Right ventricle myocardium inferior (tissue), 1 donor: Measurements from ENCODE around the gene ABO. TPM values are rescaled to one million over a fixed set of nuclear protein-coding genes. Genes with fewer than 3 reads are reported as not detected.
"Not testable (repeated sequence)": the region's sequence is repeated elsewhere in the genome, so short reads cannot be mapped to it uniquely, and the experiment has no call there.

Source experiments
- ATAC-seq: fragments of 200-7000 bp; cut with Tn5 transposase; one replicate; pipeline ENCODE4 v1.9.1; 2020; ENCODE audit warnings: mild to moderate bottlenecking, moderate library complexity
- DNase-seq: peaks from one replicate; pipeline ENCODE4 v3.0.0; 2021; ENCODE audit errors: missing footprints
- intact Hi-C: fragments of 100-400 bp; cut with DNase I; formaldehyde crosslinking; loops from one replicate; pipeline ENCODE4 v1.11.0; 2022
- total RNA-seq: library from RNA; stranded (reverse); fragmentation: NEBNext Ultra II Directional; extraction: Animal tissue kit (Norgen Biotek cat#: 25700); gene quantifications from one replicate; pipeline ENCODE4 v1.2.1, GENCODE V29; 2021
- donor health status: DM: no; HTN: yes; CAD: no; lungs with severe emphysema.

The ABO gene
- total RNA-seq, 1 donor from 2014 or later: 1.5 TPM

DNA sequence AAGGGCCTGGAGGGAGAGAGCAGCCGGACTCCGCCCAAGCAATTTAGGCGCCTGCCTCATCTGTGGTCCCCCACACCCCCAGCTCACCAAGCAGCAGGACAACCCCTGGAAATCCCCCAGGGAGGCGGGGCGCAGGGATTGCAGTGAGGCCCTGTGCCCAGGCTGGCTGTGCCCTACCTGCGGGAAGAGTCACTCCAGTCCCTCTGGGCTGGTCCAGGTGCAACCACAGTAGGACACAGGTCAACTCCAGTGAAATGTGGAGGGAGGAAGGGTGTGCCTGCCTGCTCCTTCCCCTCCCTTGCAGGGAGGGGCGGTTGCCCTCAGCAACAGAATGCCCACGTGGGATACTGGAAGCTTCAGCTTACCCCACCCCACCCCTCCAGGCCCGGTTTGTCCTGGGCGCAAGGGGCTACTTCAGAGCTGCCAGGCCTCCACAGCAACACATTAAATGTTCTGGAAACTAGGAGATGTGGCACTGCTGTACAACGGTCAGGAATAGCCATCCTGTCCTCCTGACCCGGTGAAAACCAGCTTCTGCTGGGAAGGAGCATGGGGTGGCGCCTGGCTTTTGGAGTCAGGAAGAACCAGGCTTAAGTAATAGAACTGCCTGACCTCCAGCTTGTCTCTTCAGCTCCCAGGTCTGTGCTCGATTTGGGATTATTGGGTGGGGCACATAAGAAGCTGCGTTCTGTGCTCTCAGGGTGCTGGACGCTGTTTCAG is 22.5 kb downstream of the ABO start:
- ATAC-seq: no peak
- intact Hi-C loops: no loop called here
- DNase-seq: peak; percentile 47

DNA sequence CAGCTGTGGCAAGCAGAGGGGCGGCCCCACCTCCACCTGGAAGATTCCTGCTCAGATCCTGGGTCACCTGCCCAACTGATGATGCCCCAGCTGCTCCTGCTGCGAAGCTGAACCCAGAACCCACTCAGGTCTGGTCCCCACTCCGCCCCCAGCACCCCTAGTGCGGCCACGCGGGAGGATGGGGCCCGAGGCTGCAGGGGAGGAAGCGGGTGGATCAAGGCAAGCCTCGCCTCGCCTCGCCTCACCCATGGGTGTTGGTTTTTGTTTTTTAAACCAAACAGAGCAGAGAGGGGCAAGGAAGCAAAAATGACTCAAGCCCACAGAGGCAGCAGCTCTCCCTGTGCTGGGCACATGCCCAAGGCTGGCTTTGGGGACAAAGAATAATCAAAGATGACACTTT is 23.2 kb downstream of the ABO start:
- DNase-seq (peak; percentile 62), ATAC-seq (no peak)
- intact Hi-C loops: no loop called here

DNA sequence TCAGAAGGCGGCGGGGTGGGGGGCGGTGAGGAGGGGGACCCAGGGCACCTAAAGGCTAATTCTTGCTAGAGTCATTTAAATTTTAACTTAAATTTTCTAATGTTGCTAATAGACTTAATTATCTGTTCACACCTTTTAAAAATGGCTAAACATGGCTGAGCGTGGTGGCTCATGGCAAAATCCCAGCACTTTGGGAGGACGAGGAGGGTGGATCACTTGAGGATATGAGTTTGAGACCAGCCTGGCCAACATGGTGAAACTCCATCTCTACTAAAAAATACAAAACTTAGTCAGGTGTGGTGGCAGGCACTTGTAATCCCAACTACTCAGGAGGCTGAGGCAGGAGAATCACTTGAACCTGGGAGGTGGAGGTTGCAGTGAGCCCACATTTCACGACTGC is 23.8 kb downstream of the ABO start:
- DNase-seq, ATAC-seq, intact Hi-C loops: not testable (repeated sequence)

DNA sequence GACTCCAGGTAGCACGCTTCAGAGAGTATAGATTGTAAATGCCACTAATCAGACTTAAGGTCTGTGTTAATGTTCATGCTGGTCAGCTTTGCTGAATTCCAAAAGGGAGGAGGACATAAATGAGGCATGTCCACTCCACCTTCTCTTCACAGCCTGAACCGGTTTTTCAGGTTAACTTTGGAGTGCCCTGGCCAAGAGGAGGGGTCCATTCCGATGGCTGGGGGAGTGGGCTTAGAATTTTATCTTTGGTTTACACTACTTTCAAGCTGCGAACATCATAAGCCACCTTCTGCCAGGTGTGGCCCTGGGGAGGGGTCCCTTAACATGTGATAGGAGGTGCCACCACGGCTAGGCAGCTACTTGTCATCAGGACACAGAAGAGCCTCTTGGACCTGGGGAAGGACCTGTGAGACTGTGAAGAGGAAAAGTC is 24.2 kb downstream of the ABO start:
- ATAC-seq (no peak), DNase-seq (peak; percentile 23)
- intact Hi-C loops: no loop called here

DNA sequence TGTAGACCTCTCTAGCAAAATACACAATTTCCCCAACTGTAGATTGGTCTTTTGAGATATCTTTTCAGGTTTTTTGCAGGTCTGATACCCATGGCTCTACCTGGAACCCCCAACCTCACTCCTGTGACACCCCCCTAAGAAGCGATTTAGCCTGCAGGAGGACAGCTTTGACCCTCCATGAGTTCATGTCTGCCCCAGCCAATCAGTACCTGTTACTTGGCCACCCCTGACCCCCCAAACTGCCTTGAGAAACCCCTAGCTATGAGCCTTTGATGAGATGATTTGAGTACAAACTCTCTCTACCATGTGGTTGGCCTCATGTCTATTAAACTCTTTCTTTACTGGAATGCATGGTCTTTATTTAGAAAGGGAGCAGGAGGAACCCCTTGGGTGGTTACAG is 25.7 kb downstream of the ABO start:
- ATAC-seq (no peak), DNase-seq (no peak)
- intact Hi-C loops: no loop called here

GRCh38 chr9:133248726-133249295 is 26.2 kb downstream of the ABO start:
- intact Hi-C loops: no loop called here
- peak; percentile 33 for DNase-seq
- no peak for ATAC-seq

DNA sequence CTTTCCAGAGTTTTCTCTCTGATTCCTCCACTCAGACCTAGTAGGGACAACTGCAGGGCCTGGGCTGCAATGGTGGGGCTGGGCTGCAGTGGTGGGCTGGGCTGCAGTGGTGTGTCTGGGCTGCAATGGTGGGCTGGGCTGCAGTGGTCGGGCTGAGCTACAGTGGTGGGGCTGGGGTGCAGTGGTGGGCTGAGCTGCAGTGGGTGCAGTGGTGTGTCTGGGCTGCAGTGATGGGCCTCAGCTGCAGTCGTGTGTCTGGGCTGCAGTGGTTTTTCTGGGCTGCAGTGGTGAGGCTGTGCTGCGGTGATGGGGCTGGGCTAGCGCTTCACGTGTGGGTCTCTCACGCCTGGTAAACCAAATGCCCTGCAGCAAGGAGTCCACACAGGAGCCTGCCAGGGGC is 27.4 kb downstream of the ABO start:
- intact Hi-C loops: no loop called here
- peak; percentile 42 for DNase-seq
- ATAC-seq: no peak

- intact Hi-C loops: no loop called here
- ATAC-seq (no peak), DNase-seq (peak; percentile 37)
Measured at GRCh38 chr9:133246991-133247390, 28.0 kb downstream of the ABO start.

DNA sequence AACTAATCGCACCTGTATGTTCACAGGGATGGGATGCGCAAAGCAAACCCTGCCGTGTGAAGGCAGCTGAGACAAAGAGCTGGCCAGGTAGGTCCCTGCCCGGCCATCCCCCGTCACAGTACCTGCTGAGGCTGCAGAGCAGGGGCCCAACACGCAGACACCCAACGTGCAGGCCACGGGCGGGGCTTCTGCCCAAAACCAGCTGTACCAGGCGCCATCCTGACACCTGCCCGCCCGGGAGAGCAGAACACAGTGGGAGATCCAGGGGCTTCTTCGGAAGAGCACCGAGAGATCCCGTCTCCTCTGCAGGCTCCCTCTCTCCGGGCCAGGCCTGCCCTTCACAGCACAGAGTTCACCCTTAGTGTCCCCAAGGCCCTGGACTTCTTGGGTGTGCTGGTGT is 28.4 kb downstream of the ABO start:
- DNase-seq (peak; percentile 50), ATAC-seq (no peak)

DNA sequence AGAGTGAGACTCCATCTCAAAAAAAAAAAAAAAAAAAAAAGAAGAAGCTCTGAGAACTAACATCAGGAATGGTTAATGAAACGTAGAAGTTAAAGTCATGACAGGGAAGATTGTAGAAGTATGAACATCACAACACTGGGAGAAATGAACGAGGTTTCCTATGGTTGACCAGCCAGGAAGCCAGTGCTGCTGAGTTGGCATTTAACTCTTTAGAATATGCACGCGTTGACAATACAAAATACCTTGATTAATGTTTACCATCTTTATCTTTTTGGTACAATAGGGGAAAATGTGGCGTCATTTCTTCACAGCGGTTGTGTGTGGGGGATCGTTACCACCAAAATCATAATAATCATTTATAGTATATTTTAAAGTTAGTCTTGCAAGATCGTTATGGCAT is 32.0 kb downstream of the ABO start:
- intact Hi-C loops: no loop called here
- ATAC-seq (no peak), DNase-seq (no peak)

More for the DNA sequence above, 28.4 kb downstream of the ABO start:
- intact Hi-C loops: no loop called here

DNA sequence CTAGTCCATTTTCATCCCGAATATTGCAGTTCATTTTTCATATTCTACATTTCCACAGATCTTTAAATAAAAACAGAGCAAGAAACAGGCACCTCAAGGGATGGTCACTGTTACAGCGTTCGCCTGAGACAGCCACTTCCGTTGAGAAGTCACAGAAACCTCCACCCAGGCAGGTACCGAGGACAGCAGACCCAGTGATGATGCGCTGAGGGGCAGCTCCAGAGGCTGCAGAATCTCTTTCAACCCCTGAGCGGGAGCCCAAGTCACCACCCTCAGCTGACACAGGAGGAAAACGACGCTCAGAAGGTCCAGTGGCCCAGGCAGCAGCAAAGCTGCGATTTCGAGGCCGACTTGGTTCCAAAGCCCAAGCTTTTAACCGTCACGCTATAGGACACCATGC is 32.8 kb downstream of the ABO start:
- DNase-seq (peak; percentile 32), ATAC-seq (no peak)
- intact Hi-C loops: no loop called here

DNA sequence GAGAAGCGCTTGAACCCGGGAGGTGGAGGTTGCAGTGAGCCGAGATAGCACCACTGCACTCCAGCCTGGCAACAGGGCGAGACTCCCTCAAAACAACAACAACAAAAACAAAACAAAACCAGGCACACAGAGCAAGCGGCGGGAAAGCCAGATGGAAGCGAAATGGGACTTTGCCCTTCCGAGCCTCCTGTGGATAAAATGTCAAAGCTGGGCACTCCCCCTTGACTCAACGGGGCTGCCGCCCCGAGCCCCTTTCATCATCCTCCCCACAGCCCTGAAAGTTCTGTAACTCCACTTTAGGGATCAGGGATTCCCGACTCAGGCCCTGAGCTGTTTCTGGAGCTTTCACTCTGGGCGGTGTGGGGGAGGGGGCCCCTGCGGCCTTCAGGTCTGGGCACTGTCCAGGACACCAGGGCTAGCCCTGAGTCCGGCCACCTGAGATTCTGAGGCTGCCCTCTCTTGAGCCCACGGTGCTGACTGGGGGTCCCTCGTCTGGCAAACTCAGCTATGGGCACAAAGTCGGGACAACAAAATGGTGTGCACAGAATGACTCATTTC is 35.4 kb downstream of the ABO start:
- DNase-seq (peak; percentile 50), ATAC-seq (no peak)
- intact Hi-C loops: loop anchor here (5.0 kb wide), 3 partner anchors 33 to 52 kb away; no protein-coding TSS in a partner anchor

DNA sequence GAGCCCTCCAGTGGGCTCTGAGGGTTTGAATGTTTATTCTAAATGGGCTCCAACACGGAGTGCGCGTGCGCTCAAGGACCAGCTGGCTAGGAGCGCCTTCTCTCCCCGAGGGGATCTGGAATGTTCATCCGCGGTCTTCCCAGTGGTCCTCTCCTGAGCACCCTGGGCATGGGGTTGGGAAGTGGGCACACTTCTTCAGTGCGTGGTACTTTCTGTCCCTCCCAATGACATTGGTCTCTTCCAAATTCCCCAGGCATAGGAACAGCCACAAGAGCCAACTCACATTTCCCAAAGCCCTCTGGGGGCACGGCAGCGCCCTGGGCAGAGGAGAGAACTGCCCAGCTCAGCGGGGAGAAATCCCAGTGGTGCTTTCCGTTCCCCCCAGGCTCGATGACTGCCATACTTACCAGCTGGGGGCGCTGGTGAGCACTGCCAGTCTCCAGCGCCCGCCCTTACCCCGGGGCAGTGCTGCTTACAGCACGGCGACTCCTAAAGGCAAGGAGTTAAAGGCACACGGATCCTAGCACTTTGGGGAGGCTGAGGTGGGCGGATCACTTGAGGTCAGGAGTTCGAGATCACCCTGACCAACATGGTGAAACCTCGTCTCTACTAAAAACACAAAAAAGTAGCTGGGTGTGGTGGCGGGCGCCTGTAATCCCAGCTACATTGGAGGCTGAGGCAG is 36.0 kb downstream of the ABO start:
- ATAC-seq (peak; percentile 60), DNase-seq (peak; percentile 79)
- intact Hi-C loops: loop anchor here (5.0 kb wide), 3 partner anchors 33 to 52 kb away; no protein-coding TSS in a partner anchor

DNA sequence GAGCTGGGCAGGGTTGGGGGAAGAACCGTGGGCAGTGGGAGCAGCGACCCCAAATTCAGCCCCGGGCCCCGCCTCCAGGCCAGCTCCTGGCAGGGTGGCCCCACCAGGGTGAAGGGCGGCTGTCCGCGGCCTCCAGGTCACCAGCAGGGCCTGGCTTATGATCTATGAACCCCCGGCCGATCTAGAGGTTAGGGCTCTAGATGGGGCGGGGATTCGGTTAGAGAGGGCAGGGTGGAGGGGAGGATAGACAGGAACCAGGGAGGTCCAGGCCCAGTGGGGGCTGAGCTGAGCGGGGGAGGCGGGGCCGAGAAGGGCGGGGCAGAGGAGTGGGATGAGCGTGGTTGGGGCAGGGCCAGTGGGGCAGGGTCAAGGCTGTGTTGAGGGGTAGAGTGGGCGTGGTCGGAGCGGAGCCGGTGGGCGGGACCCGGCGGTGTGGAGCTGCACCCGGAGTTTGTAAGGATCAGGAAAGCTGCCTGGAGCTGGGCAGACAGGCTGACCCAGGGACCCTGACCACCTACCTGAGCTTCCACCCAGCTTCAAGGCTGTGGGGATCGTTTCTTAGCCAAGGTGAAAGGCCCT is 36.6 kb downstream of the ABO start:
- intact Hi-C loops: loop anchor here (5.0 kb wide), 3 partner anchors 34 to 51 kb away; no protein-coding TSS in a partner anchor
- ATAC-seq (peak; percentile 95), DNase-seq (peak; percentile 93)

- ATAC-seq (no peak), DNase-seq (no peak)
- intact Hi-C loops: loop anchor here (5.0 kb wide), 3 partner anchors 35 to 50 kb away; no protein-coding TSS in a partner anchor
Measured at GRCh38 chr9:133237035-133237731, 37.8 kb downstream of the ABO start.

DNA sequence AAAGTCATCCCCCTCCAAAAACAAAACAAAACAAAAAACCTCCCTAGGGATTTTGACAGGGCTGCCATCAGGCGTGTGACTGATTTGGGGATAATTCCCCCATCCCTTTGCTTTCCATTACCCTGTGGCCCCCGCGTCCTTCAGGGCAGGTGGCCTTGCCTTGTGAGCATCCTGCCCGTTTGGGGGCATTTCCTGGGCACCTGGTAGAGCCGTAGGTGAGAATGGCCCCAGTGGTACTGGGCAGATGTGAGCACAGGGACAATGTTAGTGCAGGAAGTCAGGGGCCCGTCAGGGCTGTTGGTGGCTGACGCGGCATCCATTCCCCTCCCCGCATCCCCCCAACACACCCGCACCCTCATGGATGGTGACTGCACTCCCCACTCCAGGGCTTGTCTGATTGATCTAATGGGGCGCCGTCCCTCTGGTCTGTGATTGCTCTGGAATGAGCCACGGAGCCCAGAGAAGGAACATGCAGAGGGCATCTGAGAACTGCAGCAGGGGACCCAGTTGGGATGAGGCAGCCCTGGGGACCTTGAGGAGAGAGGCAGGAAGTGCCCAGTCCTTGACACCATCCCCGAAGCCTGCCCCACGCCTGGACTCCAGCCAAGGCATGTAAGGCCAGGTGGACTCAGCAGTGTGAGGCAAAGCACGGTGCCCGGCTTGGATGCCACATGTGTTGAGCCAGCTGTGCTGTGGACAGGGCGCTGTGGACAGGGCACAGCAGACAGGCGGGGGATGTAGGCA is 38.5 kb downstream of the ABO start:
- DNase-seq: peak; percentile 73
- ATAC-seq: not testable (repeated sequence)
- intact Hi-C loops: loop anchor here (5.0 kb wide), 3 partner anchors 34 to 49 kb away; no protein-coding TSS in a partner anchor

- peak; percentile 37 for DNase-seq
- intact Hi-C loops: loop anchor here (5.0 kb wide), 3 partner anchors 33 to 48 kb away; no protein-coding TSS in a partner anchor
- ATAC-seq: no peak
Measured at GRCh38 chr9:133235549-133236222, 39.3 kb downstream of the ABO start.
